Skin of body (tissue), 2 donors: ENCODE data around the gene FKBP11. TPM values are rescaled to one million over a fixed set of nuclear protein-coding genes. Genes with fewer than 3 reads are reported as not detected.
"Not testable (repeated sequence)": the region's sequence is repeated elsewhere in the genome, so short reads cannot be mapped to it uniquely, and the experiment has no call there.

ENCODE experiments used
- DNase-seq: peaks from one replicate; lab custom pipeline; 2025; lab: John Stamatoyannopoulos, UW
- total RNA-seq: library from RNA; depleted of rRNA; stranded (reverse); fragments of >200 nt; gene quantifications from one replicate; pipeline ENCODE4 v1.2.3, GENCODE V29; 2014

Gene FKBP11
- total RNA-seq, 1 donor from 2014 or later = 16.4 TPM

- no peak for DNase-seq
Observed at GRCh38 chr12:48910196-48910595, 15.1 kb downstream of the FKBP11 start.

GRCh38 chr12:48909698-48910097, 15.6 kb downstream of the FKBP11 start:
- DNase-seq = not testable (repeated sequence)

GRCh38 chr12:48907245-48907644, 18.0 kb downstream of the FKBP11 start:
- DNase-seq = no peak

- peak; percentile 89 for DNase-seq
Observed at GRCh38 chr12:48903982-48904411, 21.3 kb downstream of the FKBP11 start.

GRCh38 chr12:48903363-48903981, 21.8 kb downstream of the FKBP11 start:
- DNase-seq = no peak

GRCh38 chr12:48901278-48901677, 24.0 kb downstream of the FKBP11 start:
- DNase-seq = no peak

GRCh38 chr12:48899651-48900050, 25.6 kb downstream of the FKBP11 start:
- no peak for DNase-seq

- no peak for DNase-seq
Observed at GRCh38 chr12:48894271-48894670, 31.0 kb downstream of the FKBP11 start.

GRCh38 chr12:48890657-48891418, 34.5 kb downstream of the FKBP11 start:
- DNase-seq = peak; percentile 42

GRCh38 chr12:48889679-48890078, 35.6 kb downstream of the FKBP11 start:
- no peak for DNase-seq

GRCh38 chr12:48883305-48884161, 41.8 kb downstream of the FKBP11 start:
- DNase-seq = no peak

- no peak for DNase-seq
Observed at GRCh38 chr12:48882972-48883304, 42.4 kb downstream of the FKBP11 start.

- no peak for DNase-seq
Observed at GRCh38 chr12:48882315-48882687, 43.0 kb downstream of the FKBP11 start.

- DNase-seq = no peak
Observed at GRCh38 chr12:48881686-48882314, 43.5 kb downstream of the FKBP11 start.

- no peak for DNase-seq
Observed at GRCh38 chr12:48880647-48881046, 44.6 kb downstream of the FKBP11 start.

- DNase-seq = no peak
Observed at GRCh38 chr12:48878548-48878947, 46.7 kb downstream of the FKBP11 start.

- no peak for DNase-seq
Observed at GRCh38 chr12:48875944-48876515, 49.3 kb downstream of the FKBP11 start.

GRCh38 chr12:48873534-48873933, 51.8 kb downstream of the FKBP11 start:
- not testable (repeated sequence) for DNase-seq

- DNase-seq = no peak
Observed at GRCh38 chr12:48873096-48873495, 52.2 kb downstream of the FKBP11 start.
